Lower lobe of right lung (tissue), 2 donors: ENCODE data around the gene MFAP3L. TPM values are rescaled to one million over a fixed set of nuclear protein-coding genes. Genes with fewer than 3 reads are reported as not detected.

Source experiments
- ATAC-seq, 2 donors: fragments of 200-7000 bp; cut with Tn5 transposase; one replicate each; pipeline ENCODE4 v1.9.1; 2020 to 2022; ENCODE audit warnings: mild to moderate bottlenecking in 2 of 2, moderate library complexity in 2 of 2
- DNase-seq: peaks from one replicate; pipeline ENCODE4 v3.0.0-alpha.2; 2020
- H3K27ac ChIP-seq: fragments of 200-600 bp; one replicate; pipeline ENCODE4 v1.8.0; 2022
- H3K27me3 ChIP-seq: fragments of 200-600 bp; one replicate; pipeline ENCODE4 v1.8.0; 2022; ENCODE audit warnings: low read depth
- H3K36me3 ChIP-seq: fragments of 200-600 bp; one replicate; pipeline ENCODE4 v1.8.0; 2022; ENCODE audit warnings: mild to moderate bottlenecking
- H3K4me1 ChIP-seq: fragments of 200-600 bp; one replicate; pipeline ENCODE4 v1.8.0; 2022
- H3K4me3 ChIP-seq: fragments of 200-600 bp; one replicate; pipeline ENCODE4 v1.8.0; 2022; ENCODE audit warnings: mild to moderate bottlenecking
- H3K9me3 ChIP-seq: fragments of 200-600 bp; one replicate; pipeline ENCODE4 v1.8.0; 2022
- CTCF ChIP-seq: fragments of 200-600 bp; IDR thresholded peaks from one replicate; pipeline ENCODE4 v1.8.0; 2022; ENCODE audit warnings: antibody characterized with exemption, mild to moderate bottlenecking
- intact Hi-C: fragments of 100-400 bp; cut with DNase I; formaldehyde crosslinking; loops from one replicate; pipeline ENCODE4 v1.11.0; 2022
- total RNA-seq: library from RNA; stranded (reverse); fragmentation: NEBNext Ultra II Directional; extraction: Animal tissue kit (Norgen Biotek cat#: 25700); gene quantifications from one replicate; pipeline ENCODE4 v1.2.1, GENCODE V29; 2021
- donor health status: DM: no; HTN: yes; CAD: no; lungs with severe emphysema.

Gene MFAP3L
- total RNA-seq, 1 donor from 2014 or later, result 7.2 TPM

GRCh38 chr4:169987327-169988228 lies 38.6 kb downstream of the MFAP3L start:
- no peak overlapping the region for H3K4me3 ChIP-seq
- TF ChIP-seq CTCF, result no peak
- no peaks in the 10 kb centered on the region for H3K36me3 ChIP-seq
- H3K27me3 ChIP-seq, result no peaks in the 10 kb centered on the region
- no peaks in the 10 kb centered on the region for H3K9me3 ChIP-seq
- intact Hi-C loops, result no loop called here
- H3K4me1 ChIP-seq, result no peaks in the 10 kb centered on the region
- ATAC-seq (no peak), DNase-seq (no peak)
- H3K27ac ChIP-seq, result no peak overlapping the region

GRCh38 chr4:169986369-169986768 lies 39.8 kb downstream of the MFAP3L start:
- TF ChIP-seq CTCF, result no peak
- no peaks in the 10 kb centered on the region for H3K4me1 ChIP-seq
- H3K9me3 ChIP-seq, result no peaks in the 10 kb centered on the region
- H3K27me3 ChIP-seq, result no peaks in the 10 kb centered on the region
- intact Hi-C loops, result no loop called here
- H3K36me3 ChIP-seq, result no peaks in the 10 kb centered on the region
- ATAC-seq, result no peak
- DNase-seq, result no peak
- no peak overlapping the region for H3K27ac ChIP-seq
- H3K4me3 ChIP-seq, result no peak overlapping the region

GRCh38 chr4:169985881-169986280 lies 40.3 kb downstream of the MFAP3L start:
- ATAC-seq (no peak), DNase-seq (no peak)
- TF ChIP-seq CTCF, result no peak
- no peaks in the 10 kb centered on the region for H3K4me1 ChIP-seq
- no peak overlapping the region for H3K4me3 ChIP-seq
- H3K27ac ChIP-seq, result no peak overlapping the region
- intact Hi-C loops, result no loop called here
- no peaks in the 10 kb centered on the region for H3K27me3 ChIP-seq
- H3K36me3 ChIP-seq, result no peaks in the 10 kb centered on the region
- H3K9me3 ChIP-seq, result no peaks in the 10 kb centered on the region

GRCh38 chr4:169984745-169985144 lies 41.5 kb downstream of the MFAP3L start:
- Histone ChIP-seq H3K27ac (no peak overlapping the region), H3K4me1 (no peaks in the 10 kb centered on the region), H3K4me3 (no peak overlapping the region), H3K36me3 (no peaks in the 10 kb centered on the region), H3K9me3 (no peaks in the 10 kb centered on the region), H3K27me3 (no peaks in the 10 kb centered on the region)
- no peak for DNase-seq
- intact Hi-C loops, result no loop called here
- no peak for TF ChIP-seq CTCF
- ATAC-seq, result no peak

GRCh38 chr4:169984173-169984572 lies 42.0 kb downstream of the MFAP3L start:
- intact Hi-C loops, result no loop called here
- DNase-seq (no peak), ATAC-seq (no peak)
- no peaks in the 10 kb centered on the region for H3K36me3 ChIP-seq
- H3K27me3 ChIP-seq, result no peaks in the 10 kb centered on the region
- no peak overlapping the region for H3K4me3 ChIP-seq
- H3K4me1 ChIP-seq, result no peaks in the 10 kb centered on the region
- TF ChIP-seq CTCF, result no peak
- no peaks in the 10 kb centered on the region for H3K9me3 ChIP-seq
- no peak overlapping the region for H3K27ac ChIP-seq
